HG03025 (cell line): Measurements from ENCODE around the gene NUMB.
"Not testable (repeated sequence)": the region's sequence is repeated elsewhere in the genome, so short reads cannot be mapped to it uniquely, and the experiment has no call there.

Source experiments
- ATAC-seq: cut with Tn5 transposase; IDR thresholded peaks from one replicate; pipeline ENCODE4 v1.9.1; 2021; ENCODE audit warnings: mild to moderate bottlenecking, moderate library complexity; ENCODE audit not compliant: unreplicated experiment, low FRiP score

Gene NUMB

GRCh38 chr14:73369428-73369827 is 88.9 kb downstream of the NUMB start:
- no peak for ATAC-seq

- ATAC-seq: no peak
Measured at GRCh38 chr14:73368616-73369015, 89.7 kb downstream of the NUMB start.

GRCh38 chr14:73365727-73366126 is 92.6 kb downstream of the NUMB start:
- no peak for ATAC-seq

GRCh38 chr14:73364559-73364958 is 93.8 kb downstream of the NUMB start:
- no peak for ATAC-seq

GRCh38 chr14:73359445-73359844 is 98.9 kb downstream of the NUMB start:
- no peak for ATAC-seq

GRCh38 chr14:73358187-73358586 is 100.2 kb downstream of the NUMB start:
- no peak for ATAC-seq

GRCh38 chr14:73349091-73349490 is 109.3 kb downstream of the NUMB start:
- ATAC-seq: not testable (repeated sequence)

GRCh38 chr14:73344319-73344718 is 114.0 kb downstream of the NUMB start:
- ATAC-seq: no peak

GRCh38 chr14:73342670-73343069 is 115.7 kb downstream of the NUMB start:
- no peak for ATAC-seq

- no peak for ATAC-seq
Measured at GRCh38 chr14:73339846-73340595, 118.3 kb downstream of the NUMB start.

- no peak for ATAC-seq
Measured at GRCh38 chr14:73339206-73339605, 119.1 kb downstream of the NUMB start.

GRCh38 chr14:73338551-73338950 is 119.8 kb downstream of the NUMB start:
- ATAC-seq: no peak

- no peak for ATAC-seq
Measured at GRCh38 chr14:73333031-73333430, 125.3 kb downstream of the NUMB start.

- ATAC-seq: no peak
Measured at GRCh38 chr14:73325630-73326299, 132.6 kb downstream of the NUMB start.

GRCh38 chr14:73325063-73325462 is 133.3 kb downstream of the NUMB start:
- ATAC-seq: no peak

GRCh38 chr14:73324533-73324932 is 133.8 kb downstream of the NUMB start:
- ATAC-seq: no peak

GRCh38 chr14:73323896-73324399 is 134.4 kb downstream of the NUMB start:
- no peak for ATAC-seq

GRCh38 chr14:73313151-73313550 is 145.2 kb downstream of the NUMB start:
- ATAC-seq: no peak

- no peak for ATAC-seq
Measured at GRCh38 chr14:73312687-73313086, 145.7 kb downstream of the NUMB start.

- no peak for ATAC-seq
Measured at GRCh38 chr14:73311708-73312030, 146.7 kb downstream of the NUMB start.

GRCh38 chr14:73309207-73309606 is 149.1 kb downstream of the NUMB start:
- not testable (repeated sequence) for ATAC-seq

- no peak for ATAC-seq
Measured at GRCh38 chr14:73307261-73307660, 151.1 kb downstream of the NUMB start.
